ENCODE measurements around the gene CALML5. TPM values are rescaled to one million over a fixed set of nuclear protein-coding genes. Genes with fewer than 3 reads are reported as not detected.

Gene CALML5
- total and polyA plus RNA-seq, 9 of the 15 experiments (the other 6 are each of a cell fraction or from before 2014, with no cell fraction given), result not detected

GRCh38 chr10:5502571-5503476, 3.5 kb upstream of the CALML5 start:
- Histone ChIP-seq H2AFZ (ENCODE audit: low read depth, low read length) (no peak overlapping the region), H3K4me3 (no peak overlapping the region), H3K79me2 (ENCODE audit: control insufficient read depth, insufficient read depth, low read length) (no peaks in the 10 kb centered on the region), H3K27ac (ENCODE audit: extremely low read depth, low read depth, low read length) (no peak overlapping the region), H3K9me1 (ENCODE audit: control insufficient read depth, insufficient read depth, low read length) (no peaks in the 10 kb centered on the region), H3K9me3 (replicated peaks; ENCODE audit: control insufficient read depth, insufficient read depth, low read depth, low read length) (no peaks in the 10 kb centered on the region), H3K4me2 (ENCODE audit: insufficient read depth, low read length) (no peak overlapping the region), H3K27me3 (ENCODE audit: control insufficient read depth in 2 of 2, insufficient read depth in 2 of 2, low read length in 2 of 2) (peaks cover 0 to 23% of the 10 kb centered on the region in 2 experiments; a peak in 3 of 5 replicates), H3K9ac (ENCODE audit: insufficient read depth in 1 of 2, low read depth in 2 of 2, low read length in 2 of 2) (peak overlapping the region in 1 of 2 experiments; percentile 1; a peak in 1 of 4 replicates), H3K4me1 (replicated peaks in 1 of 2; ENCODE audit: control insufficient read depth in 2 of 2, insufficient read depth in 2 of 2, low read length in 2 of 2) (peaks cover 0 to 37% of the 10 kb centered on the region in 2 experiments; a peak in 1 of 5 replicates), H3K36me3 (ENCODE audit: control insufficient read depth, insufficient read depth, low read length) (no peaks in the 10 kb centered on the region), H4K20me1 (replicated peaks; ENCODE audit: control insufficient read depth, insufficient read depth, low read length) (no peaks in the 10 kb centered on the region; the same call in 1 of the 2 replicates)
- FAIRE-seq, result peak; percentile 57
- DNase-seq (ENCODE audit: extremely low read depth in 1 of 4, low spot score in 3 of 4), result no peak
- ATAC-seq, result no peak
- no TSS peak for BruUV-seq (replicated peaks)
- WGBS (ENCODE audit: insufficient coverage, low coverage, missing lambda C conversion rate), result 26% methylated on average over 13 of the region's 14 CpGs
- ChIA-PET POLR2A (interaction anchor here (1.1 to 1.8 kb wide), 3 partner anchors 7 to 14 kb away, joined by 3 to 7 read pairs (median 3); no protein-coding TSS in a partner anchor), CTCF (ENCODE audit: low intra/inter-chr PET ratio) (no interaction called here)
- intact Hi-C loops (cut with micrococcal nuclease), result no loop called here
- TF ChIP-seq ZNF79 (CRISPR knock-in tag; IDR thresholded peaks at IDR 0.05; ENCODE audit: low read depth), result no peak
- no peak for TF ChIP-seq ZNF24 (IDR thresholded peaks at IDR 0.05)
- no peak for TF ChIP-seq CREM (IDR thresholded peaks at IDR 0.05; ENCODE audit: low read depth)
- TF ChIP-seq ZNF740 (CRISPR knock-in tag; IDR thresholded peaks at IDR 0.05), result peak; percentile 60; the same call in 1 of the 2 replicates
- TF ChIP-seq ZNF740 (tag; IDR thresholded peaks at IDR 0.05), result no peak
- TF ChIP-seq MNT (conservative IDR thresholded peaks at IDR 0.05), result no peak
- in situ Hi-C loops (cut with MboI), result no loop called here
